Vagina (tissue), 2 donors: ENCODE data around the gene DDX10. TPM values are rescaled to one million over a fixed set of nuclear protein-coding genes. Genes with fewer than 3 reads are reported as not detected.

ENCODE experiments used
- DNase-seq, 2 donors: peaks; one replicate each; pipeline ENCODE4 v3.0.0-alpha.2; 2017; ENCODE audit errors: extremely low spot score in 2 of 2
- H3K27ac ChIP-seq: fragments of 200-600 bp; sonication (generic); one replicate; pipeline ENCODE4 v1.5.1; 2019
- H3K27me3 ChIP-seq: fragments of 200-600 bp; sonication (generic); one replicate; pipeline ENCODE4 v1.5.1; 2019
- H3K36me3 ChIP-seq, 2 donors: fragments of 200-600 bp; sonication (generic); one replicate each; pipeline ENCODE4 v1.5.1; 2017 to 2019
- H3K4me1 ChIP-seq: fragments of 200-600 bp; sonication (generic); one replicate; pipeline ENCODE4 v1.5.1; 2019
- H3K4me3 ChIP-seq, 2 donors: fragments of 200-600 bp; sonication (generic); 1 replicate in 1 of 2; 2 replicates in 1 of 2; pipeline ENCODE4 v1.5.1; 2016 to 2019
- H3K9me3 ChIP-seq: fragments of 200-600 bp; sonication (generic); one replicate; pipeline ENCODE4 v1.5.1; 2019
- POLR2A ChIP-seq, 2 donors: fragments of 450-650 bp; IDR thresholded peaks; one replicate each; pipeline ENCODE4 v1.6.1; 2017; ENCODE audit warnings: antibody characterized with exemption in 2 of 2, mild to moderate bottlenecking in 2 of 2, moderate library complexity in 2 of 2
- POLR2AphosphoS5 ChIP-seq, 2 donors: sonication (generic); formaldehyde crosslinking; IDR thresholded peaks; one replicate each; pipeline ENCODE4 v1.9.0; 2017; ENCODE audit warnings: antibody characterized with exemption in 2 of 2, mild to moderate bottlenecking in 2 of 2, low read depth in 1 of 2; ENCODE audit not compliant: insufficient read depth in 1 of 2
- intact Hi-C: fragments of 100-400 bp; cut with DNase I; formaldehyde crosslinking; loops from one replicate; pipeline ENCODE4 v1.15.1; 2023
- total RNA-seq: library from RNA; depleted of rRNA; stranded (reverse); fragments of >200 nt; gene quantifications from one replicate; pipeline ENCODE4 v1.2.3, GENCODE V29; 2016
- TF ChIP-seq, protein P1 (sequence below), 3 experiments: fragments of 450-650 bp in 2 of 3; fragments of 200-600 bp in 1 of 3; sonication (generic) in 1 of 3; IDR thresholded peaks; one replicate each; pipeline ENCODE4 v1.5.1; 2017 to 2019; ENCODE audit warnings: antibody characterized with exemption in 3 of 3, mild to moderate bottlenecking in 2 of 3, moderate library complexity in 2 of 3

The DDX10 gene
- total RNA-seq, 1 donor from 2014 or later, result 23.8 TPM

- no peak for DNase-seq
- intact Hi-C loops, result no loop called here
- no peak overlapping the region for H3K27ac ChIP-seq
Measured at GRCh38 chr11:108875134-108875533, 210.3 kb downstream of the DDX10 start.

DNA sequence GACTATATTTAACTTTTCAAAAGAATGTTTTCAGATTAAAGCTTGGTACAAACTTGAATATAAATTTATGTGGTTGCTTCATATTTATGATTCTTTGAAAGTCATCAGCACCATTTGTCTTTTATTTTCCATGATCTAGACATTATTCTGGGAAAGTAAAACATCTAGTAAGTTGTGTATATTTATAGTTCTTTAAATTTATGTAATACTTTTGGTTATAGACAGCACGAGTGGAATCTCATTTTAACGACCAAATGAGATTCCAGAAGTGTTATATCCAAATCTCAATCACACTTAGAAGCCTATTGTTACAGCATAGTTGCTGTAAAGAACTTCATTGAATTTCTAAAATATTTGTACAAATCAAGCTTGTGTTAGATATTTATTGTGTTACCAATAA lies 212.3 kb downstream of the DDX10 start:
- intact Hi-C loops, result no loop called here
- Histone ChIP-seq H3K9me3 (no peaks in the 10 kb centered on the region), H3K27me3 (no peaks in the 10 kb centered on the region), H3K36me3 (no peaks in the 10 kb centered on the region), H3K27ac (no peak overlapping the region), H3K4me3 (no peak overlapping the region), H3K4me1 (no peaks in the 10 kb centered on the region)
- TF ChIP-seq, protein P1, sequence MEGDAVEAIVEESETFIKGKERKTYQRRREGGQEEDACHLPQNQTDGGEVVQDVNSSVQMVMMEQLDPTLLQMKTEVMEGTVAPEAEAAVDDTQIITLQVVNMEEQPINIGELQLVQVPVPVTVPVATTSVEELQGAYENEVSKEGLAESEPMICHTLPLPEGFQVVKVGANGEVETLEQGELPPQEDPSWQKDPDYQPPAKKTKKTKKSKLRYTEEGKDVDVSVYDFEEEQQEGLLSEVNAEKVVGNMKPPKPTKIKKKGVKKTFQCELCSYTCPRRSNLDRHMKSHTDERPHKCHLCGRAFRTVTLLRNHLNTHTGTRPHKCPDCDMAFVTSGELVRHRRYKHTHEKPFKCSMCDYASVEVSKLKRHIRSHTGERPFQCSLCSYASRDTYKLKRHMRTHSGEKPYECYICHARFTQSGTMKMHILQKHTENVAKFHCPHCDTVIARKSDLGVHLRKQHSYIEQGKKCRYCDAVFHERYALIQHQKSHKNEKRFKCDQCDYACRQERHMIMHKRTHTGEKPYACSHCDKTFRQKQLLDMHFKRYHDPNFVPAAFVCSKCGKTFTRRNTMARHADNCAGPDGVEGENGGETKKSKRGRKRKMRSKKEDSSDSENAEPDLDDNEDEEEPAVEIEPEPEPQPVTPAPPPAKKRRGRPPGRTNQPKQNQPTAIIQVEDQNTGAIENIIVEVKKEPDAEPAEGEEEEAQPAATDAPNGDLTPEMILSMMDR (IDR thresholded peaks at IDR 0.05), result no peak
- DNase-seq, result no peak

More at GRCh38 chr11:108875134-108875533, 210.3 kb downstream of the DDX10 start:
- H3K27me3 ChIP-seq, result no peaks in the 10 kb centered on the region
- H3K4me1 ChIP-seq, result no peaks in the 10 kb centered on the region
- H3K9me3 ChIP-seq, result no peaks in the 10 kb centered on the region
- H3K36me3 ChIP-seq, result no peaks in the 10 kb centered on the region
- TF ChIP-seq POLR2AphosphoS5 (IDR thresholded peaks at IDR 0.05; ENCODE audit: insufficient read depth in 1 of 2, low read depth in 1 of 2) (no peak), POLR2A (IDR thresholded peaks at IDR 0.05) (no peak)
- TF ChIP-seq, protein P1 (IDR thresholded peaks at IDR 0.05), result no peak
- H3K4me3 ChIP-seq, result no peak overlapping the region

GRCh38 chr11:108880510-108880909 lies 215.6 kb downstream of the DDX10 start:
- Histone ChIP-seq H3K9me3 (no peaks in the 10 kb centered on the region), H3K36me3 (no peaks in the 10 kb centered on the region), H3K27ac (no peak overlapping the region), H3K4me3 (no peak overlapping the region), H3K4me1 (no peaks in the 10 kb centered on the region), H3K27me3 (no peaks in the 10 kb centered on the region)
- no peak for DNase-seq
- intact Hi-C loops, result no loop called here
- TF ChIP-seq POLR2AphosphoS5 (IDR thresholded peaks at IDR 0.05; ENCODE audit: insufficient read depth in 1 of 2, low read depth in 1 of 2) (no peak), POLR2A (IDR thresholded peaks at IDR 0.05) (no peak)
- TF ChIP-seq, protein P1 (IDR thresholded peaks at IDR 0.05), result no peak

DNA sequence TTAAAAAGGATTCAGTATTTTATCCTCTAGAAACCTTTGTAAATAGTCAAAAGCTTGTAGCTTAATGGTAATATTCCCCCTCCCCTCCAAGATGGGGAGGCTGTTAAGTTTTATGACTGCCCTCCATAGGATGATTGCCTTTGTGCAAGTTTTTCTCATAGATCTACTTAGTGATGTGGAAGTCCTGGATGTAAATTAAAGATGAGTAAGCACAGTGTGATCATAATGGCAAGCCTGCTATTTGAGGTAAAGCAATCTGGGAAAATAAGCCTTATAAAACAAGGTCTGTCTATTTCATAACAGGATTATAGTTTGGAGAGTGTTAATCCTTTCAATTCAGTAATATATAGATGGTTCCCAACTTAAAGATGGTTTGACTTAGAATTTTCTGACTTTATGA lies 216.3 kb downstream of the DDX10 start:
- Histone ChIP-seq H3K4me3 (no peak overlapping the region), H3K9me3 (no peaks in the 10 kb centered on the region), H3K36me3 (no peaks in the 10 kb centered on the region), H3K4me1 (no peaks in the 10 kb centered on the region), H3K27me3 (no peaks in the 10 kb centered on the region), H3K27ac (no peak overlapping the region)
- DNase-seq, result no peak
- TF ChIP-seq POLR2AphosphoS5 (IDR thresholded peaks at IDR 0.05; ENCODE audit: insufficient read depth in 1 of 2, low read depth in 1 of 2) (no peak), POLR2A (IDR thresholded peaks at IDR 0.05) (no peak)
- TF ChIP-seq, protein P1 (IDR thresholded peaks at IDR 0.05), result no peak
- intact Hi-C loops, result no loop called here

DNA sequence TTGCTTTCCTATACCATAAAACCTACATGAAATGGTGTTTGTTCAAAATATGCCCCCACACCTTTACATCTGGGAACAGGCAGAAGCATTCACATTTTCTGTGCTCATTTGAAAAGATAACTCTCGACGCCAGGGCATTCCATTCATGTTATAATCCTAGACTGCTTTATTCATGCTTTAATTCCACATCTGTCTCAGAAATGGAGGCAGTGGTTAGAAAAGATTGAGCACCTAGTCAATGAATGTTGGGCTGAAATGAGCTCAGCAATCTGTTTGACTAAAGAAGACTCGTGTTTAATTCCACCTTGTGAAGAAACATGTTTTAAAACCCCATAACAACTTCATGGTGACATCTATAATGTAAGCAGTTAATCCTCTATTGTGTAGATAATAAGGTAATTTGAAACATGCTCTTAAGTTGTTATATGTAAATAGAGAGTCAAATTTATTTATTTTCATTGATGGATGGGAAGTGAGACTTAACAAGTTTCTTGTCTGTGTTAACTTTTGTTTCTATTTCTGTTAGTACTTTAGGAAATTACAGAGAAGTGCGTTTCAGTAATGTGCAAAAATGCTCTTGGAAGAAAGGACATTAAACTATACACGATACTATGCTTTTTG lies 217.5 kb downstream of the DDX10 start:
- intact Hi-C loops, result no loop called here
- Histone ChIP-seq H3K36me3 (no peaks in the 10 kb centered on the region), H3K4me3 (no peak overlapping the region), H3K27me3 (no peaks in the 10 kb centered on the region), H3K4me1 (no peaks in the 10 kb centered on the region), H3K27ac (no peak overlapping the region), H3K9me3 (no peaks in the 10 kb centered on the region)
- DNase-seq, result no peak
- TF ChIP-seq, protein P1 (IDR thresholded peaks at IDR 0.05), result no peak
- TF ChIP-seq POLR2A (IDR thresholded peaks at IDR 0.05) (no peak), POLR2AphosphoS5 (IDR thresholded peaks at IDR 0.05; ENCODE audit: insufficient read depth in 1 of 2, low read depth in 1 of 2) (no peak)
